ENCODE measurements around the gene ADAR.

ADAR gene

DNA sequence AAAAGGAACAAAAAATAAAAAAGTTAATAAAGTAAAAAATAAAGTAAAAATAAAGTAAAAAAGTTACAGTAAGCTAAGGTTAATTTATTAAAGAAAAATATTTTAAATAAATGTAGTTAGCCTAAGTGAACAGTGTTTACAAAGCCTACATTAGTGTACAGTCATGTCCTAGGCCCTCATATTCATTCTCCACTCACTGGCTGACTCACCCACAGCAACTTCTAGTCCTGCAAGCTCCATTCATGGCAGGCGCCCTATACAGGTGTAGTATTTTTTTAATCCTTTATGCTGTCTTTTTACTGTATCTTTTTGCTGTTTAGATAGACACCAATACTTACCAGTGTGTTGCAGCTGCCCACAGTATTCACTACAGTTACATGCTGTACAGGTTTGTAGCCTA lies 12.4 kb downstream of the ADAR start:
- Histone ChIP-seq H3K27ac (no peak overlapping the region), H3K4me3 (no peak overlapping the region)
- no peak for DNase-seq (ENCODE audit: low spot score)
- TF ChIP-seq, protein P1, sequence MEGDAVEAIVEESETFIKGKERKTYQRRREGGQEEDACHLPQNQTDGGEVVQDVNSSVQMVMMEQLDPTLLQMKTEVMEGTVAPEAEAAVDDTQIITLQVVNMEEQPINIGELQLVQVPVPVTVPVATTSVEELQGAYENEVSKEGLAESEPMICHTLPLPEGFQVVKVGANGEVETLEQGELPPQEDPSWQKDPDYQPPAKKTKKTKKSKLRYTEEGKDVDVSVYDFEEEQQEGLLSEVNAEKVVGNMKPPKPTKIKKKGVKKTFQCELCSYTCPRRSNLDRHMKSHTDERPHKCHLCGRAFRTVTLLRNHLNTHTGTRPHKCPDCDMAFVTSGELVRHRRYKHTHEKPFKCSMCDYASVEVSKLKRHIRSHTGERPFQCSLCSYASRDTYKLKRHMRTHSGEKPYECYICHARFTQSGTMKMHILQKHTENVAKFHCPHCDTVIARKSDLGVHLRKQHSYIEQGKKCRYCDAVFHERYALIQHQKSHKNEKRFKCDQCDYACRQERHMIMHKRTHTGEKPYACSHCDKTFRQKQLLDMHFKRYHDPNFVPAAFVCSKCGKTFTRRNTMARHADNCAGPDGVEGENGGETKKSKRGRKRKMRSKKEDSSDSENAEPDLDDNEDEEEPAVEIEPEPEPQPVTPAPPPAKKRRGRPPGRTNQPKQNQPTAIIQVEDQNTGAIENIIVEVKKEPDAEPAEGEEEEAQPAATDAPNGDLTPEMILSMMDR (IDR thresholded peaks at IDR 0.05): no peak

- DNase-seq (ENCODE audit: low spot score): no peak
- no peak overlapping the region for H3K27ac ChIP-seq
- no peak overlapping the region for H3K4me3 ChIP-seq
- TF ChIP-seq, protein P1 (IDR thresholded peaks at IDR 0.05): no peak
Observed at GRCh38 chr1:154594811-154595210, 13.2 kb downstream of the ADAR start.

DNA sequence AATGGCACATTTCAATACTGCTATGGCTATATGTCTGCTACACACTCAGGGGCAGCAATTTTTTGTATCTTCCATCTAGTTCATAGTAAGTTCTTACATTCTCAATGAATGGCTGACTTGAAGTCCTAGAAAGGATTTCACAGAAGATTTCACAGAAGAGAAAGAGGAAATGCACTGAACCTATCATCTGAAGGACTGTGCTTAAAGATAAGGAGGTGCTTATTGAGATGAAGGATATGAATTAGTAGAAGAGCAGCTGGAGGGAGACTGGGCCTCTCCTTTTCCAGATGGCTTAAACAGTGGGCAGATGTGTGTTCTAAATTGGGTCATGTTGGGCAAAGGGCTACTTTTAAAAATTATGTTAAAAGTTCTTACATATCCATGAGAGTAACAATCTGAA lies 14.6 kb downstream of the ADAR start:
- TF ChIP-seq, protein P1 (IDR thresholded peaks at IDR 0.05): no peak
- no peak overlapping the region for H3K4me3 ChIP-seq
- DNase-seq (ENCODE audit: low spot score): no peak
- no peak overlapping the region for H3K27ac ChIP-seq

DNA sequence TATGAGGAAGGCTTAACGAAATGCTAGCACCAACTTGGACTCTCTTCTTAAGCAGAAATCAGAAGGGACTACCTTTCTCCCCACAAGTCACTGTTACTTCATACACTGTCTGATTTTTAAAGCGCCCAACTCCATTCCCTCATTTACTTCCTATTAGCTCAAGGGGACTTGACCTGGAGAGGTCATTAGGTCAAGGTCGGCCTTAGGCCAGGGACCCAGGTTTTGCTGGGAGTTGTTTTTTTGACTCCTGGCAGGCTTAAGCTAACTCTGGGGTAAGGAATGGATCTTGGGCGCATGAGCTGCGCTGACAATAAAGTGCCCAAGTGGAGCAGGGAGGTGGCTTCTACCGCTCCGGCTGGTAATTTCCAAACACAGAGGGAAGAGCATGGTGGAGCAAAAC lies 16.8 kb downstream of the ADAR start:
- DNase-seq (ENCODE audit: low spot score): no peak
- TF ChIP-seq, protein P1 (IDR thresholded peaks at IDR 0.05): no peak
- Histone ChIP-seq H3K4me3 (no peak overlapping the region), H3K27ac (no peak overlapping the region)

- TF ChIP-seq, protein P1 (IDR thresholded peaks at IDR 0.05): no peak
- Histone ChIP-seq H3K27ac (no peak overlapping the region), H3K4me3 (no peak overlapping the region)
- no peak for DNase-seq (ENCODE audit: low spot score)
Observed at GRCh38 chr1:154590756-154591155, 17.2 kb downstream of the ADAR start.

DNA sequence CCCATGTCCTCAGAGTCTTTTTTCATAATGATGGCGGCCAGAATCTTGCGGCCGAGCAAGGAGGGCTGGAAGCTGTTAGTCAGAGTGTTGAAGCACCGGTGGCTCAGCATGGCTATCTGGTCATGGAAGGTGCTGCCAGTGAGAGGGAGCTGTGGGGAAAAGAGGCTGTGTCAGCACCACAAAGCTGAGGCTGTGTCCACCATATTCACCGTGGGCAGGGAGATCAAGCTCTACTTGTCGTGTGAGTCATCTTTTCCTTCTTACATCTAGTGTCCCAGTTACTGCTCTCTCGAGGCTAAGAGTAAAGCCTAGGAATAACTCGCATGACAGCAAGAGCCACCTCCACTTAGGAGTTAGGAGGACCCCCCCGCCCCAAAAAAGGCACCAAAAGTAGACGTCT lies 18.2 kb downstream of the ADAR start:
- Histone ChIP-seq H3K27ac (no peak overlapping the region), H3K4me3 (no peak overlapping the region)
- TF ChIP-seq, protein P1 (IDR thresholded peaks at IDR 0.05): no peak
- no peak for DNase-seq (ENCODE audit: low spot score)

GRCh38 chr1:154586641-154587040 lies 21.3 kb downstream of the ADAR start:
- Histone ChIP-seq H3K4me3 (no peak overlapping the region), H3K27ac (no peak overlapping the region)
- TF ChIP-seq, protein P1 (IDR thresholded peaks at IDR 0.05): no peak

More at GRCh38 chr1:154586641-154587040, 21.3 kb downstream of the ADAR start:
- no peak for DNase-seq (ENCODE audit: low spot score)
